VCaP (cell line): ENCODE results near the gene RNF145.

Source experiments
- H3K27ac ChIP-seq: fragments of 450-650 bp; 2 replicates; pipeline ENCODE4 v1.5.1; 2017
- TF ChIP-seq, protein P1 (sequence below): fragments of 450-650 bp; conservative IDR thresholded peaks from 2 replicates; pipeline ENCODE4 v1.5.1; 2017; ENCODE audit warnings: mild to moderate bottlenecking, moderate library complexity

RNF145 gene

GRCh38 chr5:159133041-159133741 is 76.2 kb downstream of the RNF145 start:
- peak overlapping the region; percentile 71 for H3K27ac ChIP-seq

DNA sequence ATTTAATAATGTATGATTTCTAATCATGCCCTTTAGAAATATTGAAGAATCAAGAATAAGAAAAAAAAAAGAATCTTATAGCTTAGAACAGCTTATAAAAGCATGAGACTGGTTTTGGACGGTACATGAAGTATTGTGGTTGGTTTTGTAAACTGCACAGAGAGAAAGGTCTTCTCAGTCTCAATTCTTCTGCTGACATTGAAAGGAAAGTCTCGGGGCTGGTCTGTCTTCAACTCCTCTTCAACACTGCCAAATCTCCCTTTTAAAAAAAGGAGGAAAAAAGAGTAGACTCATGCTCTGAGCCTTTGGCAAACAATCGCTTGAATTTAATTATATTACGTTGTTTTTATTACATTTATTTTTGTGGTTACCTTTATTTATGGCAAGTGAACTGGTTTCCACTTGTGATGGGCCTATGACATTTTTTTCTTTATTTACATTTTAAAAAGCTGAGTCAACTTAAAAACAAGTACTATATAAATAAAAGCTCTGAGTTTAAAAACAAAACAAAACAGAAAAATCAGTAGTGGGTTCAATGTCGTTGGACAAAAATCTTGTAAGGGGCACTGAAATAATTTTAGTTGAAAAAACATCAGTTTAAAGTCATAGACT is 76.8 kb downstream of the RNF145 start:
- TF ChIP-seq, protein P1, sequence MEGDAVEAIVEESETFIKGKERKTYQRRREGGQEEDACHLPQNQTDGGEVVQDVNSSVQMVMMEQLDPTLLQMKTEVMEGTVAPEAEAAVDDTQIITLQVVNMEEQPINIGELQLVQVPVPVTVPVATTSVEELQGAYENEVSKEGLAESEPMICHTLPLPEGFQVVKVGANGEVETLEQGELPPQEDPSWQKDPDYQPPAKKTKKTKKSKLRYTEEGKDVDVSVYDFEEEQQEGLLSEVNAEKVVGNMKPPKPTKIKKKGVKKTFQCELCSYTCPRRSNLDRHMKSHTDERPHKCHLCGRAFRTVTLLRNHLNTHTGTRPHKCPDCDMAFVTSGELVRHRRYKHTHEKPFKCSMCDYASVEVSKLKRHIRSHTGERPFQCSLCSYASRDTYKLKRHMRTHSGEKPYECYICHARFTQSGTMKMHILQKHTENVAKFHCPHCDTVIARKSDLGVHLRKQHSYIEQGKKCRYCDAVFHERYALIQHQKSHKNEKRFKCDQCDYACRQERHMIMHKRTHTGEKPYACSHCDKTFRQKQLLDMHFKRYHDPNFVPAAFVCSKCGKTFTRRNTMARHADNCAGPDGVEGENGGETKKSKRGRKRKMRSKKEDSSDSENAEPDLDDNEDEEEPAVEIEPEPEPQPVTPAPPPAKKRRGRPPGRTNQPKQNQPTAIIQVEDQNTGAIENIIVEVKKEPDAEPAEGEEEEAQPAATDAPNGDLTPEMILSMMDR: no peak
- peak overlapping the region; percentile 71 for H3K27ac ChIP-seq

More at GRCh38 chr5:159133041-159133741, 76.2 kb downstream of the RNF145 start:
- TF ChIP-seq, protein P1: peak; percentile 90

DNA sequence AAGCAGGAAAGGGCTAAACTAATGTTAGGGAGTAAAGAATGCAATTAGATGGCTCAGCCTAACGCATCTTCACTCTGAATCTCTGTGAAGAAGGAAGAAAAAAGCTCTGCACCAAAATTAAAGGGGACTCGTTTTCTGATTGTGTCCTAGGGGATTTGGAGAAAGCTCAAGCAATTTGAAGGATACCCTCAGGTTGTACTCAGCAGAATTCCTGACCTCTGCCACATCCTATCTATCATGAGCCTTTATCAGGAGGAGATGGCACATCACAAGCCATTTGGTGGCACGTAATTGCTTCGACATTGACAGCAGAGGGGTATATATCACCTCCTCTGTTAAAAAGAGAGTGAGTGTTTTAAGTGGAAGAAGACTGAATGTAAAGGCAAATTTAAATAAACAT is 77.4 kb downstream of the RNF145 start:
- H3K27ac ChIP-seq: peak overlapping the region; percentile 71
- TF ChIP-seq, protein P1: no peak

- peak overlapping the region; percentile 71 for H3K27ac ChIP-seq
- TF ChIP-seq, protein P1: no peak
Measured at GRCh38 chr5:159130871-159131270, 78.5 kb downstream of the RNF145 start.

GRCh38 chr5:159128070-159128541 is 81.2 kb downstream of the RNF145 start:
- H3K27ac ChIP-seq: no peak overlapping the region
- TF ChIP-seq, protein P1: no peak

GRCh38 chr5:159123700-159124099 is 85.7 kb downstream of the RNF145 start:
- TF ChIP-seq, protein P1: no peak
- no peak overlapping the region for H3K27ac ChIP-seq

DNA sequence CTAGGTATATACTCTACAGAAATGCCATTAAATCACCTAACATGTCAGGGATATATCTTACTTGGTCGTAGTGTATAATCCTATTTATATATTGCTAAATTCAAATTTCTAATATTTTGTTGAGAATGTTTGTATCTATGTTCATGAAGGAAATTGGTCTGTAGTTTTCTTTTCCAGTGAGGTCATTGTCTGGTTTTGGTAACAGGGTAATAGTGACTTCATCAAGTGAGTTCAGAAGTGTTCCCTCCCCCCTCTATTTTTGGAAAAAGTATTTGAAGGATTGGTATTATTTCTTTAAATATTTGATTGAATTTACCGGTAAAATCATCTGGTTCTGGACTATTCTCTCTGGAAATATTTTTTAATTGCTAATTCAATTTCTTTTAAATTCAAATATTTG is 86.2 kb downstream of the RNF145 start:
- TF ChIP-seq, protein P1: no peak

More for the DNA sequence above, 86.2 kb downstream of the RNF145 start:
- no peak overlapping the region for H3K27ac ChIP-seq
